Measurements from ENCODE around the gene PIGQ.
A peak's percentile ranks its signal among the peaks of the same experiment; 100 is the strongest.

PIGQ gene

GRCh38 chr16:563072-563644, 6.6 kb upstream of the PIGQ start:
- CTCF ChIA-PET = no interaction called here
- POLR2A ChIA-PET = no interaction called here

DNA sequence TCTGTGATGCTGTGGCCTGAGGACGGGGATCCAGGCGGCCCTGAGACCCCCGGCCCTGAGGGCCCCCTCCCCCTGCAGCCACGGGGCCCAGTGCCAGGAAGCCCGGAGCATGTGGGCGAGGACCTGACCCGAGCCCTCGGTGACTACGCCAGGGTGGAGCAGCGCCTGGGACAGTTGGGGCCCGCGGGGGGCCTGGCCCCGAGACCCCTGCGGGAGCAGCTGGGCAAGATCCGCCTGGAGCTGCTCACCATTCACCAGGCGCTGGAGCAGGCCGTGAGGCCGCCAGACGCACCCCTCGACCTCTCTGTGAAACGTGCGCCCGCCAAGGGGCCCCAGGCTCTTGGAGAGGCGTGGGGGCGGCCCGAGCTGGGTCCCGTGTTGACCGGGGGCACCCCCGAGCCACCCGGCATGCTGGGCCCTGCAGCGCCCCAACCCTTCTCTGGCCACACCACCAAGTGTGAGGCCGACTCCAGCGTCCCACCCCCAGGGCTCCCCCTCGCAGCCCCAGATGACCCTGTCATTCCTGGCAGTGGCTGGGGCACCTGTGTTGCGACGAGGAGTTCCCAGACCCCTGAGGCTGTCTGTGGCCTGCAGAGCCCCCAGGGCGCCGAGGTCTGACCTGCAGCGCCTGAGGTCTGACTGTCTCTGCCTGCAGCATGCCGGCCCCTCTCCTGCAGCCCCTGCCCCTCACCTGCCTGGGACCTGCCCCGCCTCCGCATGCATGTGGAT, 4.9 kb upstream of the PIGQ start:
- POLR2A ChIA-PET = no interaction called here
- TF ChIP-seq, protein P1, sequence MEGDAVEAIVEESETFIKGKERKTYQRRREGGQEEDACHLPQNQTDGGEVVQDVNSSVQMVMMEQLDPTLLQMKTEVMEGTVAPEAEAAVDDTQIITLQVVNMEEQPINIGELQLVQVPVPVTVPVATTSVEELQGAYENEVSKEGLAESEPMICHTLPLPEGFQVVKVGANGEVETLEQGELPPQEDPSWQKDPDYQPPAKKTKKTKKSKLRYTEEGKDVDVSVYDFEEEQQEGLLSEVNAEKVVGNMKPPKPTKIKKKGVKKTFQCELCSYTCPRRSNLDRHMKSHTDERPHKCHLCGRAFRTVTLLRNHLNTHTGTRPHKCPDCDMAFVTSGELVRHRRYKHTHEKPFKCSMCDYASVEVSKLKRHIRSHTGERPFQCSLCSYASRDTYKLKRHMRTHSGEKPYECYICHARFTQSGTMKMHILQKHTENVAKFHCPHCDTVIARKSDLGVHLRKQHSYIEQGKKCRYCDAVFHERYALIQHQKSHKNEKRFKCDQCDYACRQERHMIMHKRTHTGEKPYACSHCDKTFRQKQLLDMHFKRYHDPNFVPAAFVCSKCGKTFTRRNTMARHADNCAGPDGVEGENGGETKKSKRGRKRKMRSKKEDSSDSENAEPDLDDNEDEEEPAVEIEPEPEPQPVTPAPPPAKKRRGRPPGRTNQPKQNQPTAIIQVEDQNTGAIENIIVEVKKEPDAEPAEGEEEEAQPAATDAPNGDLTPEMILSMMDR (IDR thresholded peaks at IDR 0.05; ENCODE audit: control extremely low read depth, extremely low read depth, low read depth, missing control alignments) = no peak
- no peak for DNase-seq (ENCODE audit: extremely low spot score)
- CTCF ChIA-PET = no interaction called here

More at GRCh38 chr16:563072-563644, 6.6 kb upstream of the PIGQ start:
- no peak for DNase-seq (ENCODE audit: extremely low spot score)
- TF ChIP-seq, protein P1 (IDR thresholded peaks at IDR 0.05; ENCODE audit: control extremely low read depth, extremely low read depth, low read depth, missing control alignments) = no peak

- no peak for DNase-seq (ENCODE audit: extremely low spot score)
- CTCF ChIA-PET = no interaction called here
- POLR2A ChIA-PET = no interaction called here
- TF ChIP-seq, protein P1 (IDR thresholded peaks at IDR 0.05; ENCODE audit: control extremely low read depth, extremely low read depth, low read depth, missing control alignments) = no peak
Observed at GRCh38 chr16:565419-566330, 4.1 kb upstream of the PIGQ start.

- ChIA-PET POLR2A (interaction anchor here (0.5 kb wide), 1 partner anchor 1398 kb away, joined by 3 read pairs; the partner anchor contains the start of gene RPS2), CTCF (interaction anchor here (1.1 kb wide), 2 partner anchors 10 to 13 kb away, joined by 3 to 4 read pairs; no protein-coding TSS in a partner anchor)
- TF ChIP-seq, protein P1 (IDR thresholded peaks at IDR 0.05; ENCODE audit: control extremely low read depth, extremely low read depth, low read depth, missing control alignments) = no peak
- peak; percentile 91 for DNase-seq (ENCODE audit: extremely low spot score)
Observed at GRCh38 chr16:566475-567372, 3.0 kb upstream of the PIGQ start, which contains the start of gene NHLRC4. Gene NHLRC4 (plus strand): TSS chr16:567005. CDS start chr16:568048, 1,043 bp downstream.

GRCh38 chr16:567373-568256, 2.2 kb upstream of the PIGQ start:
- CTCF ChIA-PET = interaction anchor here (1.1 kb wide), 2 partner anchors 9 to 12 kb away, joined by 3 to 4 read pairs; no protein-coding TSS in a partner anchor
- POLR2A ChIA-PET = interaction anchor here (0.5 kb wide), 1 partner anchor 1397 kb away, joined by 3 read pairs; the partner anchor contains the start of gene RPS2
- TF ChIP-seq, protein P1 (IDR thresholded peaks at IDR 0.05; ENCODE audit: control extremely low read depth, extremely low read depth, low read depth, missing control alignments) = no peak
- DNase-seq (ENCODE audit: extremely low spot score) = no peak

Data from GM10248 (cell line).